Measurements from ENCODE around the gene DOCK1.
"Not testable (repeated sequence)": the region's sequence is repeated elsewhere in the genome, so short reads cannot be mapped to it uniquely, and the experiment has no call there.

The DOCK1 gene

DNA sequence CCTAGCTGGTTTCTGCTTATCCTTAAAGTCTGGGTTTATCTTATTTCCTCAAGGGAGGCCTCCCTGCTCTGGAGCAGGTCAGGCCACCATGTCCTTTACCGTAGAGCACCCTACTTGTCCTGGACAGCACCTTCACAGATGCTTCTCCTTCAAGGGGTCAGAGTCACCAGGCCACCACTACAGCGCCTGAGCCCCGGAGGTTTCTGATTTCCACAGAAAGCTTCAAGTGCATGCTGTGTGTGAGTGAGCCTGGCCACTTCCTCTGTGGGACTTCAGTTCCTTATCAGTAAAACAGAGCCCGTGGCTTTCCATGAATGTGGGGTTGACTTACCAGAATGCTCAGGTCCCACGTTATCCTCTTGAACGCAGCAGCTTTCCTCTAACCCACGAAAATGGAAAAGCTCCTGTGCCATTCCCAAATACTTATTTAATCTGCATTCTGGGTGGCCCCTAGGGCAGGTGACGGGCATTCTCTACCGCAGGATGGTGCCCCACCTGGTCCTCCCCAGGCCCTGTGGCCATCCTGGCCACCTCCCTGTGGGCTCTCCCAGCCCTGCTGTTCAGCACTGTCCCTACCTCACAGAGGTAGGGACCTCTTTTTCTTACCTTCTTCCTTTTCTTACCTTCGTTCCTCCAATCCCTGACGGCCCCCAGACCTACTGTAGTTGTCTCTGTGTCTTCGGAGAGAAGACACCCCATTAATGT is 1.4 kb upstream of the DOCK1 start:
- DNase-seq, result no peak

DNA sequence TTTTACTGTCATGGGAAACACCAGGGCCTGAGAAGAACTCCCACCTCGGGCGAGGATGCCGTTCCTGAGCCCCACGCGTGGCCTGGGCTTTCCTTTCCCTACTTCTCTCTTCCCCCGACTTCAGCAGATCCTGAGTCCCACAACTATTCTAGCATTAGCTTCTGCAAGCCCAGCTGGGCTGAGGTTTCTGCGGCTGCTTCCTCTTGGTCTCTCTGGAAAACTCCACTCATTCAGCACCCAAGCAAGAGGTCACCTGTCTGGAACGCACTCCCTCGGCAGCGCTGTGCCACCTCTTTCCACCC is 761 bp upstream of the DOCK1 start:
- no peak for DNase-seq

DNA sequence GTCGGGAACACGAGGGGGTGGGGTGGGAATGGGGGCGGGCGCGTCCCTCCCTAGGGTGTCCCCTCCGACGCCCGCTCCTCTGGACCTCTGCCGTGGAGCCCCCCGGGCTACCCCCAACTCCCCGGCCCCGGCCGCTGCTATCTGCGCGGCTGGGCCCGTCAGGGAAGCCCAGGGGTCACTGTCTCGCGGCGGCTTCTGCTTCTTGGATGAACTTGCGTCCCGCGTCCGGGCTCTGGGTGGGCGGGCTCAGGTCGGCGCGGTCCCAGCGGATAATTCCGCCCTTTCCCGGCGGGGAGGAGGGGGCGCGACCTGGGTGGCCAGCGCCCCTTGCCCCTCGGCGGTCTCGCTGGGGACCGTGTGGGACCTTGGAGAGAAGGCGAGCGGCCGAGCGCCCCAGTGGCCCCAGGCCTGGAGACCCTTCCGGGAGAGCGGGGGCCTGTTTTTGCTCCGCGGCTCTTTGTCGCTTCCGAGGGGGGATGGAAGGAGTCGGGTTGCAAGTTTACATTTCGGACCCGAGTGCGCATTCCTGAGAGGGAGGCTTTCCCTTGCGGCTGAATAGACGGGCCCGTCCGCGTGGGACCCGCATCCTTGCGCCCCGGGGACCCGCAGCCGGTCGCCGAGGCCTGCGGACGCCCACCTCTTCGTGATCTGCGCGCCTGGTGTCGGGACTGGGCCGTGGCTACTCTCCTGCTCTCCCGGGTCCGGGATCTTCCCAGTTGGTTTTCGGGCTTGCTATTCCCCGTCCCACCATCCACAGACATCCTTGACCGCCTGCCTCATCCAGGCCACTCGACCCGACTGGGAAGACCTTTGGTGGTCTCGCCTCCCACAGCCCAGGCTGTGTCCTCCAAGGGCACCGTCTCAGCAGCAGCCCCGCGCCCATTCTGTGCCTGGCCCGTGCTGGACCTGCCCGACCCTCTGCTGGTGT is 812 bp downstream of the DOCK1 start:
- DNase-seq, result no peak

DNA sequence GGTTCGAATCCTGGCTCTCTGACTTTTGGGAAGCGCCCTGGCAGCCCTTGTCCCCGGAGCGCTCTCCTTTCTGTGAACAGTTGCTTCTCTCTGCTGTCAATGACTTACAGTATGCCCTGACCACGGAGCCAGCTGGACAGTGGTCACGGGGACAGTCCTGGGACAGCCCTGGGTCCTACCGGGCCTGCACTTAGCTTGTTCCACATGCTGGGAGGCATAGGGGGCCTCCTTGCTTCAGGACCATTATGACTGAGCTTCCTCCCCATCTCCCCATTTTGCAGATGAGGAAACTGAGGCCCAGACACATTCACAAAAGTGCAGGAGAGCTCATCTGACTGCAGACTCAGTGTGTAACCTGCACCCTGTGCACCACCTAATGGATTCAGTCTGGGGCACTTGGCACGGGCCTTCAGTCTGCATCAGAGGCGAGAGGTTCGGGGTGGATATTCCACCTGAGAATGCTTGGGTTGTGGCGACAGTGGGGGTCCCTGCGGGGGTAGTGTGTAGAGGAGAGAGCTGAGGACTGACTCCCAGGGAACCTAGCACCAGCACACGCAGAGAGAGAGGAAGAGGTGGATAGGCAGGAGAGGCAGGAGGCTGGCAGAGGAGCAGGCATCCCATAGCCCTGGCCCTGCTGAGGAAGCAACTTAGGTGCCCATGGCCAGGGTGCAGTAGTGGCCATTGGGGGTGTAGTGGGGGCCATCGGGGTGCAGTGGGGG is 1.6 kb downstream of the DOCK1 start:
- DNase-seq, result no peak

DNA sequence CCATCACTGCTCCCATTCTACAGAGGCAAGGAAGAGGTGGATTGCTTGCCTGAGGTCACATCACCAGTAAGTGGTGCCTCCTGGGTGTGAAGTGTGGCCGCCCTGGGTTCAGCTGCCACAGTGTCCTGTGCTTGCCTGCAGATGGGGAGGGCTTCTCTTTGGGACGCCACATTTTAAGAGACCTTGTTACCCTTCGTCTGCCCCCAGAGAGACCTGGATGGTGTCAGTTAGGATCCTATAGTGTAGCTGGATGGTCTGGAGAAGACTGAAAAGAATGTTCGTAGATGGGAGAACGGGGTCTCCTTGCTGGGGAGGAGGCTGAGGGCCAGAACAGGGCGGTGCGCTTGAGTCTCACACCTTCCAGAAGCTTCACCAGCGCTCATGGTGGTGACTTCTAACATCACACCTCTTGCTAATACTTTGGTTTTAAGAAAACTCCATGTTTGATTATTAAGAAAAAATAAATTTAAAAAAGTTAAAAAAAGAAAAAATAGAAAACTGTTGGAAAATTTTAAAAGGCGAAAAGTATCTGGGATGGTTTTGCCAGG is 2.3 kb downstream of the DOCK1 start:
- no peak for DNase-seq

DNA sequence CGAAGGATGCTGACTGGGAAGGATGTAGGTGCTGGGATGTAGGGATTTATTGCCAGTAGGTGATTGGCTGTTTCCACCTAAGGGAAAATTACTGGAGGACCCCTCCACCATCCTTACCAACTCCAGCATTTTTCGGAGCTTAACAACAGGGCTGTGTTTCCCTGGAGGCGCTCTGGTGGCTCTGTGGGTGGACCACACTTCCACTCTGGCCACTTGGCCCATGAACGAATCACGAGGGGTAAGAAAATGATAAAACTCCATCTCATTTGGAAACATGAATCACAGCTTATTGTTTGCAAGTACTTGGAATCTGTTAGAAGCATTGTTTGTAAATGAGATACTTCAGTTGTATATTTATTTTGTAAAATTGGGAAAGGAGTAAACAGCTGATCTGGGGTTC is 3.0 kb downstream of the DOCK1 start:
- no peak for DNase-seq

DNA sequence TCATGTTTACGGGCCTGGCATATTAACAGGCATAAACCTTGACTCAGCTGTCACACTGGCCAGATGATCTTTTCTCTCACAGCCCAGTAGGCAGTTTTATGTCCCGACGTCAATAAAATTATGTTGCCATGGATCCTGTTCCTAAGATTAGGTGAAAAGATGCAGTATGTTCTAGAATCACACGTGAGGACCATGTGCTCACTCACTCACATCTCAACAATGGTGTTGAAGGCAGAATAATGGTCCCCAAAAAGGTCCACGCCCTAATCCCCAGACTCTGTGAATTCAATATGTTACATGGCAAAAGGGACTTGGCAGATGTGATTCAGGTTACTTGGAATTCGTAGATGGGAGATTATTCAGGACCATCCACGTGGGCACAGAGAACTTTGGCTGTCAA is 3.5 kb downstream of the DOCK1 start:
- no peak for DNase-seq

DNA sequence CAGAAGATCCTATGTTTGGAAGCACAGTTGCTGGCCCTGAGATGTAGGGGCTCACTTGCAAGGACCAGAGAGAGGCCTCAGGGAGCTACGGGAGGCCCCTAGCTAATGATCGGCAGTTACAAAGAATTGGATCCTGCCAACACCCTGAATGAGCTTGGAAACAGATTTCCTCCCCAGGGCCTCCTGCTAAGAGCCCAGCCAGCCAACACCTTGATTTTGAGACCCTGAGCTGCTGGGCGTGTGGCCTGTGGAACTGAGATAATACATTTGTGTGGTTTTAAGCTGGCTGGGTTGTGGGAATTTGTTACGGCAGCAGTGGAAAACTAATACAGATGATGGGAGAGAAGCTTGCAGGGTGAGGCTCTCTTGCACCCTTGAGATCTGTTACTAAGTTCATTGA is 3.9 kb downstream of the DOCK1 start:
- DNase-seq, result no peak

DNA sequence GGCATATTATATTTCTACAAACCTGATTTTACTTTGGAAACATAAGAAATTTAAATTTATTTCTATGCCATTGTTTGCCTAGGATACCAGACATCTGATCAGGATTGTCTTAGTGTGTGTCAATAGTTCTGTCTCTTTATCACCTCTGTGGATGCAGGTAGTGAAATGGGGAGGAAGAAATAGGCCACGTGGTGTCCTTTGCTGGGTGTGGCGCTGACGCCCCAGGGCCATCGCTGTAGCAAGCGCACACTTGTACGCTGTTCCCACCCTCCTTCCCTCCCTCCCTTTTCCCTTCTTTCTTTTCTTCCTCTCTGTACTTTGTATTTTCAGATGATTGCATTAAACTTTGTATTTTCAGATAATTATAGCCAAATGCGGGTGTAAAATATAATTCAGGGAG is 5.0 kb downstream of the DOCK1 start:
- no peak for DNase-seq

DNA sequence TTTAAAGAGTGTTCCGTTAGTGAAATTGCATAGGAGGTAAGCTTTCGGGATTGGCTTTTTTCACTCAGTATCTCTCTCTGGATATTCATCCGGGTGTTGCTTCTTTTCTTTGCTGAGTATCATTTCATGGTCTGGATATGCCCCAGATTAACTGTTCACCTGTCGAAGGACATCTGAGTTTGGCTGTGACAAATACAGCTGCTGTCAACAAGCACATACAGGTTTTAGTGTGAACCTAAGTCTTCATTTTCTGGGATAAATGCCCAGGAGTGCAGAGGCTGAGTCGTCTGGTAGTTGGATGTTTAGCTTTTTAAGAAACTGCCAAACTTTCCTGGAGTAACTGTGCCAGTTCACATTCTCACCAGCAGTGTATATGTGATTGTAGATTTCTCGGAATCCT is 5.6 kb downstream of the DOCK1 start:
- DNase-seq, result no peak

DNA sequence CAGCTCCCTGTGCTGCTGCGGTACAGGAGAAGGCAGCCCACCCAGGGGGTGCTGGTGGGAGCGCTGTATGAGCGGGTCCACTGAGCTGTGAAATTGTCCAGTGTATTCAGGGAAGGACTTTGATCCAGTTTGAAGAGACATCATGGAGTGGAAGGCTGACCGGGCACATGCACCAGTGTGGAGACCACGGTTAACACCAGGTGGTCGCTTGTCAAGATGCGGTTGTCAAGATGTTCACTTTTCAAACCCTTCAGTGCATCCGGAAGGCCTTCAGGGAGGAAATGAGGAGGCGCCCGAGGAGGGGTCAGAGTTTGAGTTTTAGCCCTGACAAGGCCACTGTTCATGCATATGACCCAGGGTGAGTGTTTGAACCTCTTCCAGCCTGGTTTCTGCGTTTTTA is 6.1 kb downstream of the DOCK1 start:
- no peak for DNase-seq

DNA sequence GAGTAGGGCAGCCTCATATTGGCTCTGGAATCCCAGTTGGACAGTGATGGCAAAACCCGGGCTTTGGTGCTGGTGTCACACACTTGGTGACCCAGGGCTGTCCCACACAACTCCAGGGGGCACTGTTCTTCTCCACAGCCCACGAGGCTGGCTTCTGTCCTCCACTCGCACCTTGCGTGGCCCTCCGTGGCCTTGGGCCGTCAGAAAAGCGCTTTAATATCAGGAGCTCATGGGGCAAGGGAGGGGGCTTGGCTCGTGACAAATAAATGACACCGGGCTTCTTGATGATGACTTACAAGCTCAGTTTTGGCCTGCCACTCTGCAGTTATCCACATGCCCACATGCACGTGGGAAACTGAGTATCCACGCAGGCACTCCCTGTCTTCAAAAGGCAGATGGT is 8.1 kb downstream of the DOCK1 start:
- DNase-seq, result no peak

DNA sequence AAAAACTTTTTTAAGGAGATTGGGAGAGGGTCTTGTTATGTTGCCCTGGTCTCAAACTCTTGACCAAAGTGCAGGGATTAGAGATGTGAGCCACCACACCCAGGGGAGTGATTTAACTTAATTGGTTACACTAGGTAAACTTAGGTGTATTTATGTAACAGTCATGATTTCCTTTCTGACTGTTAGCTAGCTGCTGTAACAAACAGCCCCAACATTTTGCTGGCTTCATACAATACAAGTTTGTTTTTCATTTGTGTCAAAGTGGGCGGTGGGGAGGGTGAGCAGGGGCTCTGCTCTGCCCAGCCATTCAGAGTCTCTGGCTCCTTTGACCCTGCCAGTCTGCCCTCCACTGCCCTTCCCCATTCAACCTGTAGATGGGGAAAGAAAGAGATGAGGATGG is 9.3 kb downstream of the DOCK1 start:
- no peak for DNase-seq

DNA sequence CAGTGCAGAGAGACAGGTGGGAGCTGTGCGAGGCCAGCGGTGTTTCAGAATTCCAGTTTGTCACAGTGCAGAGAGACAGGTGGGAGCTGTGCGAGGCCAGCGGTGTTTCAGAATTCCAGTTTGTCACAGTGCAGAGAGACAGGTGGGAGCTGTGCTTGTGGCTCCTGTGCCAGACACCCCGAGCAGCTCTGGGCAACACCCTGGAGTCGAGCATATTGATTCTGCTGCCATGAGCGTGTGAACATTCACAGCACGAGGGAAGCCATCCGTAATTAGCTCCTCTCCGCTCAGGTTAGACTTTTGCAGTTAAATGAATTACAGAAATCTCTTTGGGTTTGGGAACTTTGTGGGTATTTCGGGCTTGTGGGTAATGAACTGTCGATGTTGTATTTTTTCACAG is 11.7 kb downstream of the DOCK1 start:
- not testable (repeated sequence) for DNase-seq

DNA sequence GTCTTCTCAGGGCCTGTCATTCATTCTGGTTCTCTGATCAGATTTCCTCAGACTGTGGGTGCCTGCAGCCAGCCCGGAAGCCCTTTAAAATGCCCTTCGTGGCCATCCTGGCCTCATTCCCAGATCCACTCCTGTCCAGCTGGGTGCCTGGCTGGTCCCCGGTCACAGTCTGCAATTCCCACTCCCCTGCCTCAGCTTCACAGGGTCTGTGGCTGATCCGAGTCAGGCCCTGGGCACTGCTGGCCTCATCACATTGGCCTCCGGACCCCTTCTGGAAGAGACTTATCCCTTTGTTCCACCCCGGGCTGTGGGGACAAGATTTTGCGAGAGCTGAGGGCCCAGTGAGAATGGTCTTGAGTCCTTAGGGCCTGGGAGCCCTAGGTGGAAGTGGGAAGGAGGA is 12.1 kb downstream of the DOCK1 start:
- DNase-seq, result no peak

DNA sequence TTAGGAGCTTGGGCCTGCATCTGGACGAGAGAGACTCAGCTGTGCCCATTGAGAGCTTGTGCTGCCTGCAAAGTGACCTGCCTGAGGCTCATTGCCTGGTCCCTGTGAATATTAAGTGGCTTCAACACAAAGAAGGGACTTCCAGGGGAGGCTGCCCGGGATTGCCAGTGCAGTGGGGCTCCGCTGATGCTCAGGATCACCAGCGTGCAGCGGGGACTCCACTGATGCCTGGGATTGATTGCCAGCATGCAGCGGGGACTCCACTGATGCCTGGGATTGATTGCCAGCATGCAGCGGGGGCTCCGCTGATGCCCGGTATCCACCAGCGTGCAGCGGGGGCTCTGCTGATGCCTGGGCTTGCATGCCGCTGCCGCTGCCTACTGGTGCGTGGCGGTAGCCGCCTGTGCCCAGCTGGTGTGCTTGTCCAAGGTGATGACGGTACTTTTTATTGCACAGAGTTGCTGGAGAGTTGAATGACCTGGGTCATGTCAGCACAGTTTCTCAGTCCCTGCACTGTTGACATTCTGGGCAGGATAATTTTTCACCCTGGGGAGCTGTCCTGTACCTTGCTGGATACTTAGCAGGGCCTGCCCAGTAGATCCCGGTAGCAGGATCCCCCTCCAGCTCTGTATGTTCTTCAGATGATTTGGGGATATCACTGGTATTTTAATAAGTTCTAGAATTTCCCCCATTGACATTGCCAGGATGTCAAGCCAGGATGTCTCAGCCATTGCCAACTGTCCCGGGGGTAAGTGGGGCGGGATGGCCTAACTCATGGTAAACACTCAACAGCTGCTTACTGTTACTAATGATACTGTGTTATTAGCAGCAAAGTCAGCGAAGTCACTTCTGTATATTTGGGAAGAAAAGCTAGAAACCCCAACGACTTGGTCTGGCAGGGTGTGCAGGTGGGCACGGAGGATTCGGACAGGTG is 13.0 kb downstream of the DOCK1 start:
- no peak for DNase-seq

DNA sequence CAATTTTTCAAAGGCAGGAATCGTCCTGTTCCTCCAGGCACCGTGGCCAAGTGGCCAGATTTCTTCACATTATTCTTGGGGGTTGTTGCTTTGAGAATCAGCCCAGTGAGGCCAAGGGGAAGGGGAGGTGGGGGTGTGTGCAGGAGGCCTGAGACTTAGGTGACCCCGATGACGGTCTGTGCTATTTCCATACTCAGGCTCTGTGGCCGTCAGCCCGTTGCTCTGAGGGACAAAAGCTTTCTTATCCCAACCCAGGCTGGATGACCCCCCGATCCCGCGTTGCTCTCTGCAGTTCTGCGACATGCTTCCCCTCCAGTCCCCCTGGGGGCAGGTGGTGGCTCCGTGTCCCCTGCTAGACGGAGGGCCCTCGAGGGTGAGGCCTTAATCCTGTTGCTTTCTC is 14.2 kb downstream of the DOCK1 start:
- DNase-seq, result no peak

DNA sequence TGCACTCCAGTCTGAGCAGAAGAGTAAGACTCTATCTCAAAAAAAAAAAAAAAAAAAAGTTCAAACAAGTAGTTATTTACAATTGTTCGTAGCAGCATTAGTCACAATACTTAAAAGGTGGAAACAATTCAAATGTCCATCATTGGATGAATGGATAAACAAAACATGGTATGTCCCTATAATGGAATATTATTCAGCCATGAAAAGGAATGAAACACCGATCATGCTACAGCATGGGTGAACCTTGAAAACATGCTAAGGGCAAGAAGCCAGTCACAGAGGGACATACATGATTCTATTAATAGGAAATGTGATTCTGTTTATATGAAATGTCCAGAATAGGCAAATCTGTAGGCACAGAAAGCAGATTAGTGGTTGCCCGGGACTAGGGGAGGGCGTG is 15.9 kb downstream of the DOCK1 start:
- no peak for DNase-seq

DNA sequence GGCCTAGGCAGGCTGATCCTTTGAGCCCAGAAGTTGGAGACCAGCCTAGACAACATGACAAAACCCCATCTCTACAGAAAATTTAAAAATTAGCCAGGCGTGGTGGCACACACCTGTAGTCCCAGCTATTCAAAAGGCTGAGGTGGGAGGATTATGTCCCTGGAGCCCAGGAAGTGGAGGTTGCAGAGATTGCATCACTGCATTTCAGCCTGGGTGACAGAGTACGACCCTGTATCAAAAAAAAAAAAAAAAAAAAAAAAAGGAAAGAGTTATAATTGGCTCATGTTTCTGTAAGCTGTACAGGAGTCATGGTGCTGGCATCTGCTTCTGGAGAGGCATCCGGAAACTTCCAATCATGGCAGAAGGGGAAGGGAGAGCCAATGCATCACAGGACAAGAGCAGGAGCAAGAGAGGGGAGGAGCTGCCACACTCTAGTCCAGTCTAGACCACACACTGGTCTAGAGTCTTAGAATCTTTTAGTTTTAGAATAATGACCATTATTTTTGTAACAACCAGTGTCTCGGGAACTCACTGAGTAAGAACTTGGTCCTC is 16.8 kb downstream of the DOCK1 start:
- no peak for DNase-seq

DNA sequence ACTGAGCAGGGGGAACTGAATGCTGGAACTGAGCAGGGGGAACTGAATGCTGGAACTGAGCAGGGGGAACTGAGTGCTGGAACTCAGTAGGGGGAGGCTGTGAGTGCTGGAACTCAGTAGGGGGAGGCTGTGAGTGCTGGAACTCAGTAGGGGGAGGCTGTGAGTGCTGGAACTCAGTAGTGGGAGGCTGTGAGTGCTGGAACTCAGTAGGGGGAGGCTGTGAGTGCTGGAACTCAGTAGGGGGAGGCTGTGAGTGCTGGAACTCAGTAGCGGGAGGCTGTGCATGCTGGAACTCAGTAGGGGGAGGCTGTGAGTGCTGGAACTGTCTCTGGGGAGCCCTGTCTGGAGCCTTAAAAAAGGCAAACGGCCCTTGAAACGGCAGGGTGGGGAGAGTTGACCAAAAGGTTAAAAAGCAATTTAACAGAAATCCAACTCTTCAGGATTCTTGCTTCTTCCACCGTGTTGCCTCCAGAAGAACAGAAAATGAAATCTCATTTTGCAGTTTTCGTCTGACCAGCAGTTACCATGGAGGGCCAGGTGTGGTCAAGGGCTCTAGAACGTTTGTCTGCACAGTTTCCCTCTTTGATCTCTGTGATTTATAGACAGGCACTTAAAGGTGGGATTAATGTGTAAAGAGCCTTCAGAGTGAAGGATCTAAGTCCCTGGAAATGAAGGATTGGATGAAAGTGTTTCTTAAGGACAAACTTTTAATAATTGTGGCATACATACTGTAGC is 19.1 kb downstream of the DOCK1 start:
- no peak for DNase-seq

DNA sequence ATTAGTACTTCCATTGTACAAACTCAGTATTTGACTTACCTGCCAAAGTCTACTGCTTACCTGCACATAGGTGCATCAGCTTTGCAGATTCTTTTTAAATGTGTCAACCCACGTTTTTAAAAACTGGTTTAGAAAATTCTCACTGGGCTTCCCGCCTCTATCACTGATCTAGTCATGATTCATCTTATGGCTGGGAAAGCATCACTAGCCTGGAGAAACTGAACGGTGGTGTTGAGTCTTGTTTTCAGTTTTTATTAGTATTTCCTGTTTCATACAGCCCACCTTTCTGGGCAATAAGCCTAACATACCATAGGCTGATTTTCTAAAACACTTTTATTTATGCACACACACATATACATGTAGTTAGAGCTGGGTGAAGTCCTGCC is 19.7 kb downstream of the DOCK1 start:
- no peak for DNase-seq

DNA sequence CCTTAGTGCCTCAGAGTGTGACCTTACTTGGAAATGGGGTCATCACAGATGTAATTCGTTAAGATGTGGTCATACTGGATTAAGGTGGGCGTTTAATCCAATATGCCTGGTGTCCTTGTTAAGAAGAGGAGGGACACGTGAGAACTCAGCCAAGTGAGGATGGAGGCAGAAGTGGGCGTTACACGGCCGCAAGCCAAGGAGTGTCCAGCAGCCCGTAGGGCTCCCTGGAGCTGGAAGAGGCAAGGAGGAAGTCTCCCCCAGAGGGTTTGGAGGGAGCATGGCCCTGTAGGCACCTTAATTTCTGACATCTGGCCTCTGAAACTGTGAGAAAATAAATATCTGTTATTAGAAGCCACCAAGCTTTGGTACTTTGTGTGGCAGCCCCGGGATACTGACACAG is 21.3 kb downstream of the DOCK1 start:
- DNase-seq, result no peak
